ENCODE results near the gene CCDC124.
"Not testable (repeated sequence)": the region's sequence is repeated elsewhere in the genome, so short reads cannot be mapped to it uniquely, and the experiment has no call there.

Gene CCDC124

GRCh38 chr19:17977021-17977420 is 44.2 kb downstream of the CCDC124 start:
- TF ChIP-seq ZNF274 (IDR thresholded peaks at IDR 0.05; ENCODE audit: low read depth, low read length), result no peak
- no peak overlapping the region for H3K4me3 ChIP-seq (ENCODE audit: low read length)

GRCh38 chr19:17977488-17977887 is 44.7 kb downstream of the CCDC124 start:
- no peak for TF ChIP-seq ZNF274 (IDR thresholded peaks at IDR 0.05; ENCODE audit: low read depth, low read length)
- H3K4me3 ChIP-seq (ENCODE audit: low read length), result no peak overlapping the region

- no peak overlapping the region for H3K4me3 ChIP-seq (ENCODE audit: low read length)
- TF ChIP-seq ZNF274 (IDR thresholded peaks at IDR 0.05; ENCODE audit: low read depth, low read length), result no peak
Observed at GRCh38 chr19:17981611-17982010, 48.8 kb downstream of the CCDC124 start.

GRCh38 chr19:17982430-17982829 is 49.6 kb downstream of the CCDC124 start:
- TF ChIP-seq ZNF274 (IDR thresholded peaks at IDR 0.05; ENCODE audit: low read depth, low read length), result no peak

GRCh38 chr19:17985037-17985818 is 52.4 kb downstream of the CCDC124 start:
- no peak for TF ChIP-seq ZNF274 (IDR thresholded peaks at IDR 0.05; ENCODE audit: low read depth, low read length)
- no peak overlapping the region for H3K4me3 ChIP-seq (ENCODE audit: low read length)

More at GRCh38 chr19:17982430-17982829, 49.6 kb downstream of the CCDC124 start:
- no peak overlapping the region for H3K4me3 ChIP-seq (ENCODE audit: low read length)

- H3K4me3 ChIP-seq (ENCODE audit: low read length), result not testable (repeated sequence)
Observed at GRCh38 chr19:17986569-17986968, 53.8 kb downstream of the CCDC124 start.

GRCh38 chr19:17988161-17988560 is 55.3 kb downstream of the CCDC124 start:
- H3K4me3 ChIP-seq (ENCODE audit: low read length), result no peak overlapping the region
- TF ChIP-seq ZNF274 (IDR thresholded peaks at IDR 0.05; ENCODE audit: low read depth, low read length), result no peak

GRCh38 chr19:17989425-17990094 is 56.7 kb downstream of the CCDC124 start:
- H3K4me3 ChIP-seq (ENCODE audit: low read length), result no peak overlapping the region
- TF ChIP-seq ZNF274 (IDR thresholded peaks at IDR 0.05; ENCODE audit: low read depth, low read length), result no peak

GRCh38 chr19:17993076-17993813 is 60.4 kb downstream of the CCDC124 start:
- H3K4me3 ChIP-seq (ENCODE audit: low read length), result no peak overlapping the region
- no peak for TF ChIP-seq ZNF274 (IDR thresholded peaks at IDR 0.05; ENCODE audit: low read depth, low read length)

Measured in GM08714 (cell line).